GM10248 (cell line): Measurements from ENCODE around the gene LRRC53.

ENCODE experiments used
- CTCF ChIA-PET: fragments of 300-600 bp; sonication (Branson Sonifier 250); formaldehyde crosslinking; extraction: SDS; loops from one replicate; lab custom pipeline; 2021; ENCODE audit warnings: antibody characterized with exemption; lab: Yijun Ruan, JAX
- POLR2A ChIA-PET: fragments of 350-650 bp; sonication (Branson Sonifier 250); formaldehyde crosslinking; extraction: SDS; loops from one replicate; lab custom pipeline; 2020; ENCODE audit warnings: antibody characterized with exemption; lab: Yijun Ruan, JAX
- DNase-seq: peaks from one replicate; pipeline ENCODE4 v3.0.0; 2012; ENCODE audit errors: extremely low spot score
- CTCF ChIP-seq: IDR thresholded peaks from 2 replicates; pipeline ENCODE4 v1.5.1; 2012; ENCODE audit warnings: mild to moderate bottlenecking, low read depth; ENCODE audit errors: extremely low read depth, missing control alignments, control extremely low read depth

The LRRC53 gene

DNA sequence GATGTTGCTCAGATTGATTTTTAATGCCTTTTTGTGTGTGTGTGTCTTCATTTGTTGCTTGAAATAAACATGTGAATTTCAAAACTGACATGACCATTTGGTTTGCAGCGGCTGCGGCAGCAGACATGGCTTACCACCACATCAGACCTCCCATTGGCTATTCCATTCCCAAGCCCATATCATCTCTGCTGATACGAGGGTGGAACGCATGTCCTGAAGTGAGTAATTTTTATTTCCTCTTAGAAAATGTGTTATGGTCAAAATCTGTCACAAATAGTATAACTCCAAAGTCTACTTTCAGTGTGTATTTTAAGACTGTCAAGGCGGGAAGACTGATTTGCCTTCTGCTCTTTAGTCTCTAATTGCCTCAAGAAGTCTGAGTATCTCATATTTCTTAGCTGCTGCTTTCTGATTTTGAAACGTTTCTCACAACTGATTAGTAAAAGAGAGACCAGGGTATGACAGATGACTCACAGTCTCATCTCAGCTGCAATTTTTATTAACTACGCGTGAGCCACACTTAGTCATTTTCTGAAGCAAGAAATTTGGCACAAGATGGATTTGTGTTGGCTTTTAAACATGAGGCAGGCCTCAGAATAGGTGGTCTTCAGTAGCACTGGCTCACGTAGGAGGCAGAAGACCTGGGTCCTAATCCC, 49.0 kb downstream of the LRRC53 start:
- ChIA-PET POLR2A (no interaction called here), CTCF (no interaction called here)
- DNase-seq = peak; percentile 8
- no peak for TF ChIP-seq CTCF

DNA sequence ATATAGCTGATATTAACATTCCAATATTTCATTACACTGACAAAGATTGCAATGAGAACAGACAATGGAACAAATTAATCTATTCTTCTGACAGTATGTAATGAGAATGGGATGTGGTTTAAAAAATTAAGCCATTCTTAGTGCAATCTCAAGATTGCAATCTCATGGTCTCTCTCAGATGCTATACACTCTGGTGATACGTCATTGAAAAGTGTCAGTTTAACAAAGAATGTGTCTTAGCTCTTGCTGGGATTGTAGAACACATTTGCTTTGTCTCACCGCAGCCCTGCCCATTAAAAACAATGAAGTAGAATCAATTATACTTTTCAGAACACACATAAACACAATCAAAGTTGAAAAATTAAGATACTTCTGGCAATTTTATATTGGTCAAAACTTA, 55.2 kb downstream of the LRRC53 start:
- TF ChIP-seq CTCF = no peak
- ChIA-PET POLR2A (no interaction called here), CTCF (interaction anchor here (1.5 to 2.6 kb wide), 2 partner anchors 12 to 26 kb away, joined by 3 to 8 read pairs; no protein-coding TSS in a partner anchor)
- DNase-seq = no peak

DNA sequence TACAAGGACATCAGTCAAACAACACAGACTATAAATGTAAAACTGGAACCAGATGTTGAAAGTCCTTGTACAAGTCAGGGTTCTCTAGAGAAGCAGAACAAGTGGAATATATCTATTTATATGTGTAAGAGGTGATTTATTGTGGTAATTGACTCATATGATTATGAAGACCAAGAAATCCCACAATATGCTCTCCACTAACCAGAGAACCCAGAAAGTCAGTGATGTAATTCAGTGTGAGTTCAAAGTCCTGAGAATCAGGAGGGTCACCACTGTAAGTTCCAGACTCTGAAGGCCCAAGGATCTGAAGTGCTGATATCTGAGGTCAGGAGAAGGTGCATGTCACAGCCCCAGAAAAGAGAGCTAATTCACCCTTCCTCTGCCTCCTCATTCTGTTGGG, 57.0 kb downstream of the LRRC53 start:
- ChIA-PET CTCF (interaction anchor here (2.6 kb wide), 1 partner anchor 14 kb away, joined by 8 read pairs; no protein-coding TSS in a partner anchor), POLR2A (no interaction called here)
- DNase-seq = no peak
- TF ChIP-seq CTCF = no peak

DNA sequence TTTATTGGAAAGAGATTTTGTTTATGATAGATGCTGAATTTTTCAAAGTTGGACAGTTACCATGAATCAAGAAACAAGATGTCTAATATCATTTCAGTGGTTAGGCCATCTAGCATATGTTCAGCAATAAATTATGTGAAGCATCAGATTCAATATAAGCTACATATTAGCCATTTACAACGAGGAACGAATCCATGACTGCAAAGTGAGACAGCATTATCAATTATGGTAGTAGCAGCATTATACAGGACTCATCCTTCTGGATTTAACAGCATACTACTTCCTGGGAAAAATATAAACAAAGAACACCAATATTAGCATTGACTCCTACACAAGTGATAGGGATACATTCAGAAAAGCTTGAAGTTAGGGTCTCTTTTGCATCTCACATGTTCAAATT, 59.1 kb downstream of the LRRC53 start:
- no peak for TF ChIP-seq CTCF
- CTCF ChIA-PET = interaction anchor here (1.0 kb wide), 1 partner anchor 16 kb away, joined by 3 read pairs; no protein-coding TSS in a partner anchor
- no peak for DNase-seq
- POLR2A ChIA-PET = no interaction called here

DNA sequence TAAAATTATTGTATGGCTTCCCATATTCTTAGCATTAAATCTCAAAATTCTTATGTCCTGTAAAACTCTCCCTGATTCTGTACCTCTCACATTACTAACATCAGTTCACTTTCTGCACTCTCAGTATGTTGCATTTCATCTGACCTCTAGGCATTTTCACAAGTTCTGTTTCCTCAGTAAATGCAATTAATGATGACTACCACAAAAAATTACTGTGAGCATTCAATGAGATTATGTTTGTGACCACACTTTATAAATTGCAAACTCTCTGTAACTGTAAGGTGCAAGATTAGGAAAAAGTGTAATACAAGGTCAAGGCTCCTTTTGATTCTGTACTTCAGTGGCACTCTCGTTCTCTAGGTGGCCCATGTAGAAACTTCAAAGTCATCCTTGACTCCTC, 60.4 kb downstream of the LRRC53 start:
- TF ChIP-seq CTCF = no peak
- ChIA-PET CTCF (no interaction called here), POLR2A (no interaction called here)
- no peak for DNase-seq

DNA sequence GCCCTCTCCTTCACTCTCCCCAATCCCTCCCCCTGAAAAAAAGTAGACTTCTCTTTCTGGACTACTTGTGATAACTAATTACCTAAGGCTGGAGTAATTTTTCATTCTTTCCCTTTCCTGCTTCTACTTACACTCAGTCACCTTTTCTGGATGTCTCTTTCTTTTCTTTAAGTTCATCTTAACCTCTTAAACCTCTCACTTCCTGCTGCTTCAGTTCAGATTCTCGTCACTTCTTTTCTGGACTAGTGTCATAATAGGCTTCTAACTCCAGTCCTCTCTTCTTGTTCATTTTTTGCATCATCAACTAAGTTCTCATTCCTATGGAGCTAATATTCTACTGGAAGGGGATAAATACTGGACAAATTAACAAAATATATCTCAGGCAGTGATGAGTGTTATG, 75.4 kb downstream of the LRRC53 start:
- no peak for TF ChIP-seq CTCF
- ChIA-PET CTCF (interaction anchor here (1.4 kb wide), 1 partner anchor 16 kb away, joined by 3 read pairs; no protein-coding TSS in a partner anchor), POLR2A (no interaction called here)
- no peak for DNase-seq

- POLR2A ChIA-PET = no interaction called here
- CTCF ChIA-PET = interaction anchor here (1.4 kb wide), 1 partner anchor 10 kb away, joined by 4 read pairs; no protein-coding TSS in a partner anchor
- no peak for TF ChIP-seq CTCF
- DNase-seq = no peak
Observed at GRCh38 chr1:74436078-74436477, 76.3 kb downstream of the LRRC53 start.
